ENCODE data around the gene HHAT. TPM values are rescaled to one million over a fixed set of nuclear protein-coding genes. Genes with fewer than 3 reads are reported as not detected.
"Not testable (repeated sequence)": the region's sequence is repeated elsewhere in the genome, so short reads cannot be mapped to it uniquely, and the experiment has no call there.

Gene HHAT
- total RNA-seq, 2 experiments from 2014 or later: 0.82 to 0.84 TPM

- Mint-ChIP-seq H3K27ac (no peak overlapping the region), H3K9me3 (ENCODE audit: low read depth) (peaks cover 3% of the 10 kb centered on the region), H3K4me3 (no peak overlapping the region), H3K36me3 (ENCODE audit: low read depth) (no peaks in the 10 kb centered on the region), H3K27me3 (no peaks in the 10 kb centered on the region), H3K4me1 (no peaks in the 10 kb centered on the region)
- peak; percentile 55 for ATAC-seq
- CTCF ChIA-PET: no interaction called here
- no peak for DNase-seq
- intact Hi-C loops (cut with DNase I, micrococcal nuclease): no loop called here
- POLR2A ChIA-PET: no interaction called here
Measured at GRCh38 chr1:210653771-210654170, 325.1 kb downstream of the HHAT start.

GRCh38 chr1:210654176-210654981, 325.7 kb downstream of the HHAT start:
- peak; percentile 62 for ATAC-seq
- Mint-ChIP-seq H3K4me1 (no peaks in the 10 kb centered on the region), H3K4me3 (no peak overlapping the region), H3K36me3 (ENCODE audit: low read depth) (no peaks in the 10 kb centered on the region), H3K27me3 (no peaks in the 10 kb centered on the region), H3K27ac (no peak overlapping the region), H3K9me3 (ENCODE audit: low read depth) (peaks cover 3% of the 10 kb centered on the region)
- peak; percentile 56 for DNase-seq
- intact Hi-C loops (cut with DNase I, micrococcal nuclease): no loop called here
- ChIA-PET CTCF (no interaction called here), POLR2A (no interaction called here)

- ChIA-PET CTCF (no interaction called here), POLR2A (no interaction called here)
Measured at GRCh38 chr1:210655511-210655910, 326.8 kb downstream of the HHAT start.

GRCh38 chr1:210657806-210658205, 329.1 kb downstream of the HHAT start:
- intact Hi-C loops (cut with DNase I, micrococcal nuclease): no loop called here
- Mint-ChIP-seq H3K4me1 (no peaks in the 10 kb centered on the region), H3K27me3 (no peaks in the 10 kb centered on the region), H3K27ac (no peak overlapping the region), H3K36me3 (ENCODE audit: low read depth) (no peaks in the 10 kb centered on the region), H3K4me3 (no peak overlapping the region), H3K9me3 (ENCODE audit: low read depth) (peaks cover 3% of the 10 kb centered on the region)
- POLR2A ChIA-PET: no interaction called here
- ATAC-seq: no peak
- DNase-seq: no peak
- CTCF ChIA-PET: no interaction called here

More at GRCh38 chr1:210655511-210655910, 326.8 kb downstream of the HHAT start:
- ATAC-seq (no peak), DNase-seq (no peak)
- Mint-ChIP-seq H3K27ac (no peak overlapping the region), H3K4me3 (no peak overlapping the region), H3K9me3 (ENCODE audit: low read depth) (peaks cover 3% of the 10 kb centered on the region), H3K27me3 (no peaks in the 10 kb centered on the region), H3K36me3 (ENCODE audit: low read depth) (no peaks in the 10 kb centered on the region), H3K4me1 (no peaks in the 10 kb centered on the region)
- intact Hi-C loops (cut with DNase I, micrococcal nuclease): no loop called here

- intact Hi-C loops (cut with DNase I, micrococcal nuclease); H3K4me1 Mint-ChIP-seq; H3K4me3 Mint-ChIP-seq; H3K27ac Mint-ChIP-seq; H3K27me3 Mint-ChIP-seq; DNase-seq; ATAC-seq; H3K9me3 Mint-ChIP-seq (ENCODE audit: low read depth); POLR2A ChIA-PET; H3K36me3 Mint-ChIP-seq (ENCODE audit: low read depth): not testable (repeated sequence)
- CTCF ChIA-PET: interaction anchor here (0.6 kb wide), 1 partner anchor 9 kb away, joined by 3 read pairs; no protein-coding TSS in a partner anchor
Measured at GRCh38 chr1:210661520-210661919, 332.8 kb downstream of the HHAT start.

- no peak overlapping the region for H3K27ac Mint-ChIP-seq
- no peaks in the 10 kb centered on the region for H3K36me3 Mint-ChIP-seq (ENCODE audit: low read depth)
- no peak overlapping the region for H3K4me3 Mint-ChIP-seq
- CTCF ChIA-PET: interaction anchor here (0.6 to 1.1 kb wide), 3 partner anchors 8 to 255 kb away, joined by 3 to 4 read pairs (median 3); no protein-coding TSS in a partner anchor
- ATAC-seq: no peak
- H3K4me1 Mint-ChIP-seq: no peaks in the 10 kb centered on the region
- intact Hi-C loops (cut with DNase I, micrococcal nuclease): no loop called here
- POLR2A ChIA-PET: no interaction called here
- H3K27me3 Mint-ChIP-seq: no peaks in the 10 kb centered on the region
- no peak for DNase-seq
- no peaks in the 10 kb centered on the region for H3K9me3 Mint-ChIP-seq (ENCODE audit: low read depth)
Measured at GRCh38 chr1:210662291-210663050, 333.8 kb downstream of the HHAT start.

GRCh38 chr1:210663730-210664573, 335.2 kb downstream of the HHAT start:
- no peaks in the 10 kb centered on the region for H3K36me3 Mint-ChIP-seq (ENCODE audit: low read depth)
- no peaks in the 10 kb centered on the region for H3K4me1 Mint-ChIP-seq
- ChIA-PET POLR2A (no interaction called here), CTCF (interaction anchor here (1.0 kb wide), 1 partner anchor 257 kb away, joined by 3 read pairs; no protein-coding TSS in a partner anchor)
- no peak for DNase-seq
- H3K9me3 Mint-ChIP-seq (ENCODE audit: low read depth): no peaks in the 10 kb centered on the region
- no peak overlapping the region for H3K4me3 Mint-ChIP-seq
- intact Hi-C loops (cut with DNase I, micrococcal nuclease): no loop called here
- H3K27me3 Mint-ChIP-seq: no peaks in the 10 kb centered on the region
- ATAC-seq: no peak
- H3K27ac Mint-ChIP-seq: no peak overlapping the region

GRCh38 chr1:210669951-210670350, 341.2 kb downstream of the HHAT start:
- no peak for ATAC-seq
- no peak overlapping the region for H3K27ac Mint-ChIP-seq
- intact Hi-C loops (cut with DNase I, micrococcal nuclease): no loop called here

GRCh38 chr1:210674151-210674550, 345.4 kb downstream of the HHAT start:
- Mint-ChIP-seq H3K27ac (no peak overlapping the region), H3K27me3 (no peaks in the 10 kb centered on the region), H3K9me3 (ENCODE audit: low read depth) (no peaks in the 10 kb centered on the region), H3K4me3 (no peak overlapping the region), H3K36me3 (ENCODE audit: low read depth) (no peaks in the 10 kb centered on the region), H3K4me1 (no peaks in the 10 kb centered on the region)
- ATAC-seq (no peak), DNase-seq (no peak)
- ChIA-PET CTCF (no interaction called here), POLR2A (no interaction called here)
- intact Hi-C loops (cut with DNase I, micrococcal nuclease): no loop called here

More at GRCh38 chr1:210669951-210670350, 341.2 kb downstream of the HHAT start:
- DNase-seq: no peak
- Mint-ChIP-seq H3K4me1 (no peaks in the 10 kb centered on the region), H3K4me3 (no peak overlapping the region), H3K9me3 (ENCODE audit: low read depth) (no peaks in the 10 kb centered on the region), H3K27me3 (no peaks in the 10 kb centered on the region), H3K36me3 (ENCODE audit: low read depth) (no peaks in the 10 kb centered on the region)
- CTCF ChIA-PET: no interaction called here
- POLR2A ChIA-PET: no interaction called here

- POLR2A ChIA-PET: no interaction called here
Measured at GRCh38 chr1:210676539-210676938, 347.8 kb downstream of the HHAT start.

GRCh38 chr1:210677533-210677932, 348.8 kb downstream of the HHAT start:
- H3K27me3 Mint-ChIP-seq: no peaks in the 10 kb centered on the region

More at GRCh38 chr1:210676539-210676938, 347.8 kb downstream of the HHAT start:
- H3K4me3 Mint-ChIP-seq: no peak overlapping the region
- no peaks in the 10 kb centered on the region for H3K9me3 Mint-ChIP-seq (ENCODE audit: low read depth)
- ATAC-seq (no peak), DNase-seq (no peak)
- H3K36me3 Mint-ChIP-seq (ENCODE audit: low read depth): no peaks in the 10 kb centered on the region
- H3K27me3 Mint-ChIP-seq: no peaks in the 10 kb centered on the region
- no peaks in the 10 kb centered on the region for H3K4me1 Mint-ChIP-seq
- CTCF ChIA-PET: interaction anchor here (0.5 kb wide), 1 partner anchor 562 kb away, joined by 3 read pairs; no protein-coding TSS in a partner anchor
- H3K27ac Mint-ChIP-seq: no peak overlapping the region
- intact Hi-C loops (cut with DNase I, micrococcal nuclease): no loop called here

More at GRCh38 chr1:210677533-210677932, 348.8 kb downstream of the HHAT start:
- Mint-ChIP-seq H3K27ac (no peak overlapping the region), H3K4me1 (no peaks in the 10 kb centered on the region), H3K4me3 (no peak overlapping the region), H3K36me3 (ENCODE audit: low read depth) (no peaks in the 10 kb centered on the region), H3K9me3 (ENCODE audit: low read depth) (no peaks in the 10 kb centered on the region)
- POLR2A ChIA-PET: no interaction called here
- ATAC-seq: no peak
- DNase-seq: no peak
- intact Hi-C loops (cut with DNase I, micrococcal nuclease): no loop called here
- CTCF ChIA-PET: no interaction called here

Data from activated CD4-positive, alpha-beta T cell treated with anti-CD3 and anti-CD28 coated beads for 36 hours (primary cell).